Prostate gland (tissue), 2 donors: ENCODE results near the gene RNF223.

Experiments used
- CTCF ChIP-seq, 4 experiments: fragments of 200-600 bp in 2 of 4; fragments of 450-650 bp in 2 of 4; sonication (generic) in 2 of 4; IDR thresholded peaks; 1 replicate in 3 of 4; 2 replicates in 1 of 4; pipeline ENCODE4 v1.5.1; 2016 to 2019; ENCODE audit warnings: antibody characterized with exemption in 4 of 4, mild to moderate bottlenecking in 2 of 4, moderate library complexity in 2 of 4
- POLR2A ChIP-seq: fragments of 450-650 bp; IDR thresholded peaks from one replicate; pipeline ENCODE4 v1.6.1; 2016; ENCODE audit warnings: antibody characterized with exemption, mild to moderate bottlenecking
- POLR2AphosphoS5 ChIP-seq: sonication (generic); formaldehyde crosslinking; IDR thresholded peaks from one replicate; pipeline ENCODE4 v1.6.1; 2017; ENCODE audit warnings: antibody characterized with exemption

- no peak for TF ChIP-seq CTCF (IDR thresholded peaks at IDR 0.05)
- TF ChIP-seq POLR2A, result no peak
- TF ChIP-seq POLR2AphosphoS5, result no peak
Measured at GRCh38 chr1:1046243-1046642, 27.9 kb downstream of the RNF223 start.
